NCI-H510A (cell line): ENCODE data around the gene NAA40.

Experiments used
- DNase-seq: peaks from one replicate; lab custom pipeline; 2025; lab: John Stamatoyannopoulos, UW

NAA40 gene

GRCh38 chr11:63913866-63914830 lies 24.7 kb upstream of the NAA40 start:
- DNase-seq, result no peak

GRCh38 chr11:63914896-63915691 lies 23.7 kb upstream of the NAA40 start:
- DNase-seq, result no peak

GRCh38 chr11:63915961-63916836 lies 22.6 kb upstream of the NAA40 start:
- DNase-seq, result peak; percentile 68

GRCh38 chr11:63916837-63917691 lies 21.7 kb upstream of the NAA40 start, which contains the start of gene RCOR2:
Gene RCOR2 (minus strand): TSS chr11:63917164. CDS start chr11:63916456, 708 bp downstream.
- peak; percentile 92 for DNase-seq

- DNase-seq, result peak; percentile 94
Observed at GRCh38 chr11:63917692-63918506, 20.9 kb upstream of the NAA40 start.

GRCh38 chr11:63918507-63919191 lies 20.2 kb upstream of the NAA40 start:
- peak; percentile 78 for DNase-seq

GRCh38 chr11:63919267-63920125 lies 19.3 kb upstream of the NAA40 start:
- peak; percentile 94 for DNase-seq

GRCh38 chr11:63920126-63920938 lies 18.5 kb upstream of the NAA40 start:
- DNase-seq, result peak; percentile 65

GRCh38 chr11:63920939-63921417 lies 17.8 kb upstream of the NAA40 start:
- DNase-seq, result no peak

GRCh38 chr11:63922673-63923192 lies 16.1 kb upstream of the NAA40 start:
- no peak for DNase-seq

- no peak for DNase-seq
Observed at GRCh38 chr11:63923319-63923718, 15.5 kb upstream of the NAA40 start.

GRCh38 chr11:63929616-63930015 lies 9.2 kb upstream of the NAA40 start:
- DNase-seq, result no peak

GRCh38 chr11:63931045-63931444 lies 7.8 kb upstream of the NAA40 start:
- DNase-seq, result no peak

- no peak for DNase-seq
Observed at GRCh38 chr11:63931876-63932275, 6.9 kb upstream of the NAA40 start.

- DNase-seq, result no peak
Observed at GRCh38 chr11:63933459-63933858, 5.3 kb upstream of the NAA40 start.

GRCh38 chr11:63937713-63938478 lies 906 bp upstream of the NAA40 start:
- DNase-seq, result peak; percentile 49
